ENCODE data around the gene OR2B2.
"Not testable (repeated sequence)": the region's sequence is repeated elsewhere in the genome, so short reads cannot be mapped to it uniquely, and the experiment has no call there.

The OR2B2 gene

DNA sequence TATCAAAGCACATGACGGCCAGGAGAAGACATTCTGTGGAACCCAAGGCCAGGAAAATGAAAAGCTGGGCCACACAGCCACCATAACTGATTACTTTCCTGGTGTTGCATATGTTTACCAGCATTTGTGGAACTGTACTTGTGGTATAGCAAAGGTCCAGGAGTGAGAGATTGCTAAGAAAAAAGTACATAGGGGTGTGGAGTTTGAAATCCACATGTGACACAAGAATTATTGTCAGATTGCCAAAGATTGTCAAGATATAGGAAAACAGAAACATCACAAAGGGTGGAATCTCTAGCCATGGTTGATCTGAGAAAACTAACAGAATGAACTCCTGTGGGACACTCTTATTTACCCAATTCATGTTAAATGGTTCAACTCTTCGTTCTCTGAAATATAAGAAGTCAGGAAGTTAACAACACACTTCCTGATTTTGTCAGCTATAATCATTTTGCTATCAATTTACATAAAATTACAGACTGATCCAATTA, at the start of gene OR2B2:
TSS of gene OR2B2 (minus strand) at position 441 of the 491 bp plus-strand sequence. CDS start at position 364, 77 bp downstream.
- FAIRE-seq = no peak
- DNase-seq (ENCODE audit: insufficient read length, low spot score) = no peak
- TF ChIP-seq POLR2A (IDR thresholded peaks at IDR 0.05; ENCODE audit: low read depth, low read length) = no peak

- no peak for TF ChIP-seq POLR2A (IDR thresholded peaks at IDR 0.05; ENCODE audit: low read depth, low read length)
- no peak for DNase-seq (ENCODE audit: insufficient read length, low spot score)
- no peak for FAIRE-seq
These were observed 45.3 kb upstream of the OR2B2 start for GRCh38 chr6:27957516-27957915.

DNA sequence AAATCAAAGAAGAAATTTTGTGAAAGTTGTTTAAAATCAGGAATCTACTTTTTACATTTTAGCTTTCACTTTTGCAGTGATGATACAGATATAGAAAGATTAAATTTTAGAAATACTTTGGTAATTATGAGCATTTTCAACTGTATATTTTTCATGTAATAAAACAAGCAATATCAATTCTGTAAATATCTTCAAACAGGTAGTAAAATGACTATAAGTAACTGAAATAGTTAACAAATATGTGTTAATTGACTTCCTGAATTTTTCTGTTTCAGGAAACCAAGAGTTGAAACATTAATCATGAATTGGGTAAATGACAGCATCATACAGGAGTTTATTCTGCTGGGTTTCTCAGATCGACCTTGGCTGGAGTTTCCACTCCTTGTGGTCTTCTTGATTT, 44.7 kb upstream of the OR2B2 start, which contains the start of gene OR2B6:
TSS of gene OR2B6 (plus strand) at position 301 of the 400 bp plus-strand sequence. CDS start at position 301, 0 bp downstream.
- no peak for FAIRE-seq
- no peak for TF ChIP-seq POLR2A (IDR thresholded peaks at IDR 0.05; ENCODE audit: low read depth, low read length)
- no peak for DNase-seq (ENCODE audit: insufficient read length, low spot score)

GRCh38 chr6:27951040-27951439, 38.8 kb upstream of the OR2B2 start:
- TF ChIP-seq POLR2A (IDR thresholded peaks at IDR 0.05; ENCODE audit: low read depth, low read length) = no peak
- no peak for FAIRE-seq
- DNase-seq (ENCODE audit: insufficient read length, low spot score) = no peak

DNA sequence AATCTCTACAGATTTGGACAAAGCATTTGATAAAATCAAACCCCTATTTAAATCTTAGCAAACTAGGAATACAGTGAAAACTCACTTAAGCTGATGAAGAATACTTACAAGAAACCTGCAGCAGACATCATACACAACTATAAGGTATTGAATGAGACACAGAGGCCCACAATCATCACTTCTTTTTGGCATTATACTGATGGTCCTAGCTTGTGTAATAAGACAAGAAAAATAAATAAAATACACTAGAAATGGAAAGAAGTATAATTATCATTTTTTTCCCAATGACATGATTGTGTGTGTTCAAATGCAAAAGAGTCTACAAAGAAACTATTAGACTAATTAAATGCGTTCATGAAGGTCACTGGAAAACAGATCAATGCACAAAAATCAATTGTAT, 36.0 kb upstream of the OR2B2 start:
- FAIRE-seq (no peak), DNase-seq (ENCODE audit: insufficient read length, low spot score) (no peak)
- TF ChIP-seq POLR2A (IDR thresholded peaks at IDR 0.05; ENCODE audit: low read depth, low read length) = no peak

DNA sequence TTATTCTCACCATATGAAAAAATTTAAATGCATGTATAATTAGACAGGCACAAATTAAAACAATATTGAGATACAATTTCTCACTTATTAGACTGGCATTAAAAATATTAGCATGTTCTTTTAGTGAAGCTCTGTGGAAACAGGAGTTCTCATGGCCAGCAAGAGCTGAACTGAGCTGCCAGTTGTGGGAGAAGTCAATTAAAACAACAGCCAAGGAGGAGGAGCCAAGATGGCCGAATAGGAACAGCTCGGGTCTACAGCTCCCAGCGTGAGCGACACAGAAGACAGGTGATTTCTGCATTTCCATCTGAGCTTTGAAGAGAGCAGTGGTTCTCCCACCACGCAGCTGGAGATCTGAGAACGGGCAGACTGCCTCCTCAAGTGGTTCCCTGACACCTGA, 30.9 kb upstream of the OR2B2 start:
- FAIRE-seq; DNase-seq (ENCODE audit: insufficient read length, low spot score): not testable (repeated sequence)

- DNase-seq (ENCODE audit: insufficient read length, low spot score) (no peak), FAIRE-seq (no peak)
- no peak for TF ChIP-seq POLR2A (IDR thresholded peaks at IDR 0.05; ENCODE audit: low read depth, low read length)
These were observed 28.6 kb upstream of the OR2B2 start for GRCh38 chr6:27940766-27941165.

GRCh38 chr6:27931209-27931608, 19.0 kb upstream of the OR2B2 start:
- DNase-seq (ENCODE audit: insufficient read length, low spot score) = no peak
- TF ChIP-seq POLR2A (IDR thresholded peaks at IDR 0.05; ENCODE audit: low read depth, low read length) = no peak
- FAIRE-seq = no peak

GRCh38 chr6:27929930-27930329, 17.7 kb upstream of the OR2B2 start:
- FAIRE-seq; DNase-seq (ENCODE audit: insufficient read length, low spot score): not testable (repeated sequence)

DNA sequence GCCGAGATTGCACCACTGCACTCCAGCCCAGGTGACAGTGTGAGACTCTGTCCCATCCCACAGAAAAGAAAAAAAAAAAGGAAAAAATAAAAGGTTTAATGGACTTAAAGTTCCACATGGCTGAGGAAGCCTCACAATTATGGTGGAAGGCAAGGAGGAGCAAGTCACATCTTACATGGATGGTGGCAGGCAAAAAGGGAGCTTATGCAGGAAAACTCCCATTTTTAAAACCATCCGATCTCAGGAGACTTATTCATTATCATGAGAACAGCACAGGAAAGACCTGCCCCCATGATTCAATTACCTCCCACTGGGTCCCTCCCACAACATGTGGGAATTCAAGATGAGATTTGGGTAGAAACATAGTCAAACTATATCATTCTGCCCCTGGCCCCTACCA, 15.8 kb upstream of the OR2B2 start:
- not testable (repeated sequence) for DNase-seq (ENCODE audit: insufficient read length, low spot score); FAIRE-seq

DNA sequence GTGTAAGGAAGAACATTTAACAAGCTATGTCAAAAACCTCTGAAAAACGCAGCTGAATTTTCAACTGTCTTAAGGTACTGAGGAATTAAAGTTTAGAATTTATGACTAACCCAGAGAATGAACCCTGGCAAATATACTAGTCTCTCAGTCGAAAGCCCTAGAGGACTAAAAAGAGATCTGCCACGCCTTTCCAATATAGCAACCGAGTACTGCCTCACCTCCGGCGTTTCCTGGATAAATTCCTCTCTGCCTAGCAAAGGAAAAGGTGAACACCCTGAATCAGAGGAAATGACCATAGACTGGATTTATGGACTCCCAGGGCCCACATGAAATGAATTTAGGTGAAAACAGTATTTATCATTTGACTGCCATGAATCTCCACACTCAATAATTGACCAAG, 12.0 kb upstream of the OR2B2 start:
- DNase-seq (ENCODE audit: insufficient read length, low spot score) = no peak
- TF ChIP-seq POLR2A (IDR thresholded peaks at IDR 0.05; ENCODE audit: low read depth, low read length) = no peak
- FAIRE-seq = no peak

GRCh38 chr6:27922949-27923348, 10.8 kb upstream of the OR2B2 start:
- DNase-seq (ENCODE audit: insufficient read length, low spot score) (no peak), FAIRE-seq (no peak)
- no peak for TF ChIP-seq POLR2A (IDR thresholded peaks at IDR 0.05; ENCODE audit: low read depth, low read length)

GRCh38 chr6:27908017-27908416, 4.2 kb downstream of the OR2B2 start:
- FAIRE-seq = no peak
- no peak for TF ChIP-seq POLR2A (IDR thresholded peaks at IDR 0.05; ENCODE audit: low read depth, low read length)
- DNase-seq (ENCODE audit: insufficient read length, low spot score) = no peak

DNA sequence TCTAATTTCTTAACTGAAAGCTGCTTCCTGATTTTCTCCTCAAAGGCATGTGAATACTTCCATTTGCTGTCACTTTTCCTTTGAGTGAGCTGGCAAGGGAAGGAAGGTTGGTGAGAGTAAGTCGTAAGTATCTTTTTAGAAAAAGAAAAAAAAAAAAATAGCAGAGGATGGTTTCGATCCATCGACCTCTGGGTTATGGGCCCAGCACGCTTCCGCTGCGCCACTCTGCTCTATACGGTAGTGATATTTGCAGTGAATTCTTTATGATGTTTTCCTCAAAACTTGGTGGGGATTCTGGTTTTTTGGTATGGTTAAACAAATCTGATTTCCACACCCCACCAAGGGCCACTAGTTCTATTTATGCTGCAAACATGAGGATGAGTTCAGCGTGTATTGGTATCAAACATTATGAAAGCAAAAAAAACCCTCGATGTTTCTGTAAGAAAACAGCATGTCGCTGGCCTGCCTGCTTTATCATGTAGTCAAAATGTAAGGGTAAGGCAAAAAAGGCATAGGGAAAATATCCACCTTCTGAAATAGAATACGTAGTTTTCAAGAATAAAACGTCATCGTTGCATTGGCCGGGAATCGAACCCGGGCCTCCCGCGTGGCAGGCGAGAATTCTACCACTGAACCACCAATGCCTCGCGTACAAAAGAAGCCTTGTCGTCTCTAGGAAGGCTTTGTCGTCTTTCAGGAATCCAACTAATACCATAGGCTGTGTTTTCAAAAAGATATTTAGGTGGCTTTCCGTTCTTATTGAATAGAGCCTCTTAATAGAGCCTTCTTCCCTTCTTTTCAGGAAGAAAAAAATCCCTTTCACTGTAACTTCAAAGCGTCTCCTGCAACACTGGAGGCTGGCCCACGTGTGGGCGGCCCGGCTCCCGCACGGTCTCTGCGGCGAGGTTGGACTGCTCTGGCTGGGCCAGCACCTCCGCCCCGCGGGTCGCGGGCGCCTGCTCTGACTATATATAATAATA, 9.6 kb downstream of the OR2B2 start:
- no peak for TF ChIP-seq POLR2A (IDR thresholded peaks at IDR 0.05; ENCODE audit: low read depth, low read length)
- DNase-seq (ENCODE audit: insufficient read length, low spot score) (peak; percentile 41), FAIRE-seq (peak; percentile 84)

GRCh38 chr6:27901801-27902200, 10.4 kb downstream of the OR2B2 start:
- DNase-seq (ENCODE audit: insufficient read length, low spot score) (no peak), FAIRE-seq (no peak)
- no peak for TF ChIP-seq POLR2A (IDR thresholded peaks at IDR 0.05; ENCODE audit: low read depth, low read length)

DNA sequence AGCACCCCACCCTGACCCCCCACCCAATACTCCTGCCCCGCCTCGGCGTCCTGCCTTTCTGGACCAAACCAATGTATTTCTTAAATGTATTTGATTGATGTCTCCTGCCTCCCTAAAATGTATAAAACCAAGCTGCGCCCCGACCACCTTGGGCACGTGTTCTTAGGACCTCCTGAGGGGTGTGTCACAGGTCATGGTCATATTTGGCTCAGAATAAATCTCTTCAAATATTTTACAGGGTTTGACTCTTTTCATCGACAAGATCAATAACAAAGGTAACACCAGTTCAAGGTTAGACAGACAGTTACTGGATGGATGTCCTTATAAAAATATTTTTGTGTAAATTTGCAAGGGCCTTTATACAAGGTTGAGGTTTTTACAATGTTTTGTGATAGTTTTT, 12.0 kb downstream of the OR2B2 start:
- not testable (repeated sequence) for DNase-seq (ENCODE audit: insufficient read length, low spot score); FAIRE-seq
